Left lung (tissue), 10 donors: ENCODE measurements around the gene CKLF. TPM values are rescaled to one million over a fixed set of nuclear protein-coding genes. Genes with fewer than 3 reads are reported as not detected.

Experiments used
- ATAC-seq: fragments of 200-7000 bp; cut with Tn5 transposase; one replicate; pipeline ENCODE4 v1.9.1; 2020; ENCODE audit warnings: moderate library complexity
- DNase-seq, 4 donors: peaks; one replicate each; pipeline ENCODE4 v3.0.0-alpha.2; 2013 to 2020
- H3K27ac ChIP-seq, 2 donors: fragments of 200-600 bp; sonication (generic) in 1 of 2; one replicate each; pipeline versions ENCODE4 v1.5.0 to v1.8.0; 2020 to 2021
- H3K27me3 ChIP-seq, 2 donors: fragments of 200-600 bp; sonication (generic) in 1 of 2; one replicate each; pipeline versions ENCODE4 v1.5.0 to v1.8.0; 2020 to 2021
- H3K36me3 ChIP-seq, 2 donors: fragments of 200-600 bp; sonication (generic) in 1 of 2; one replicate each; pipeline versions ENCODE4 v1.5.0 to v1.8.0; 2020 to 2021
- H3K4me1 ChIP-seq, 2 donors: fragments of 200-600 bp; one replicate each; pipeline ENCODE4 v1.8.0; 2021
- H3K4me3 ChIP-seq, 2 donors: fragments of 200-600 bp; sonication (generic) in 1 of 2; one replicate each; pipeline versions ENCODE4 v1.5.0 to v1.8.0; 2020 to 2021; ENCODE audit warnings: mild to moderate bottlenecking in 1 of 2
- H3K9me3 ChIP-seq, 2 donors: fragments of 200-600 bp; sonication (generic) in 1 of 2; one replicate each; pipeline versions ENCODE4 v1.5.0 to v1.8.0; 2020 to 2021
- intact Hi-C, 2 donors: fragments of 100-400 bp; cut with DNase I; formaldehyde crosslinking; loops; one replicate each; pipeline versions ENCODE4 v1.11.2 to v1.14.2; 2022
- polyA plus RNA-seq, 6 donors: library from polyadenylated mRNA; unstranded; fragments of 120-200 nt; gene quantifications; one replicate each; pipeline ENCODE4 v1.2.1, GENCODE V29; 2013; ENCODE audit not compliant: insufficient read length in 6 of 6
- total RNA-seq, 2 donors: library from RNA; stranded (reverse); fragmentation: NEBNext Ultra II Directional; extraction: Animal tissue kit (Norgen Biotek cat#: 25700); gene quantifications; one replicate each; pipeline ENCODE4 v1.2.1, GENCODE V29; 2021
- TF ChIP-seq, protein P1 (sequence below), 2 donors: fragments of 200-600 bp; sonication (generic) in 1 of 2; IDR thresholded peaks; one replicate each; pipeline versions ENCODE4 v1.5.0 to v1.8.0; 2021; ENCODE audit warnings: antibody characterized with exemption in 2 of 2
- donor health status: DM: no; HTN: yes; CAD: no.
- donor health status: DM: no; HTN: no; CAD: no.

The CKLF gene
- total and polyA plus RNA-seq, 8 donors, result 41.6 to 66.3 (median 42.9) TPM

DNA sequence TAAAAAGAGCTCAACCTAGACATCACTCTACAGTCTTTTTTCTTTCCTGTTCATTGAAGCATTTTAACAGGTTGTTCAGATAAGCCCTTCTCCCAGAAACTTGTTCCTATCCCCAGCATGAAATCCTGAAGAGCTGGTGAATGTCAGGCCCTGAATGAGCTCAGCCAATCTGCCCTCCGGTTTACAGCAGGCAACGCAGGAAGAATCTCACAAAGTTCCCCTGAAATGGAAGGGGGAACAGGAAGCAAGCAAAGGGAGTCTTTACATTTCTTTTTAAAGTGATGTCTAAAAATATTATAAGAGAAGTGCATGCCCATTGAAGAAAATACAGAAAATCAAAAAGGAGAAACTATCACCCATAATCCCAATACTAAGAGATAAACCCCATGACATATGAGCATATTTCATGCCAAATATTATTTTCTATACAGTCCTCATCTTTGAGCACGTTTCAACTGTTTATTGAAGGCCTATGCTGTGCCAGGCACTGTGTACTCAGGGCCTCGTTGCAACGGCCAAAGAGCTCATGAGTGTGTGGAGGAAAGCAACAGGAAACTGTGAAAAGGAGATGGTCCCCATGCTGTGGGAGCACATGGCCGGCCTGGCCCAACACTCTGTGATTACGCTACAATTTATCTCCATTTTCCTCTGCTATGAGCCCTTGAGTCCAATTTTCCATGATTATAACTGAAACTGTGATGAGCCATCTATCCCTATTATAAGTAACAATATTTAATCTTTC is 8.2 kb upstream of the CKLF start:
- intact Hi-C loops, result no loop called here
- DNase-seq, result no peak
- TF ChIP-seq, protein P1, sequence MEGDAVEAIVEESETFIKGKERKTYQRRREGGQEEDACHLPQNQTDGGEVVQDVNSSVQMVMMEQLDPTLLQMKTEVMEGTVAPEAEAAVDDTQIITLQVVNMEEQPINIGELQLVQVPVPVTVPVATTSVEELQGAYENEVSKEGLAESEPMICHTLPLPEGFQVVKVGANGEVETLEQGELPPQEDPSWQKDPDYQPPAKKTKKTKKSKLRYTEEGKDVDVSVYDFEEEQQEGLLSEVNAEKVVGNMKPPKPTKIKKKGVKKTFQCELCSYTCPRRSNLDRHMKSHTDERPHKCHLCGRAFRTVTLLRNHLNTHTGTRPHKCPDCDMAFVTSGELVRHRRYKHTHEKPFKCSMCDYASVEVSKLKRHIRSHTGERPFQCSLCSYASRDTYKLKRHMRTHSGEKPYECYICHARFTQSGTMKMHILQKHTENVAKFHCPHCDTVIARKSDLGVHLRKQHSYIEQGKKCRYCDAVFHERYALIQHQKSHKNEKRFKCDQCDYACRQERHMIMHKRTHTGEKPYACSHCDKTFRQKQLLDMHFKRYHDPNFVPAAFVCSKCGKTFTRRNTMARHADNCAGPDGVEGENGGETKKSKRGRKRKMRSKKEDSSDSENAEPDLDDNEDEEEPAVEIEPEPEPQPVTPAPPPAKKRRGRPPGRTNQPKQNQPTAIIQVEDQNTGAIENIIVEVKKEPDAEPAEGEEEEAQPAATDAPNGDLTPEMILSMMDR (IDR thresholded peaks at IDR 0.05), result no peak
- no peak for ATAC-seq
- Histone ChIP-seq H3K4me1 (peaks cover 0 to 38% of the 10 kb centered on the region in 2 donors), H3K4me3 (no peak overlapping the region), H3K9me3 (no peaks in the 10 kb centered on the region), H3K27me3 (no peaks in the 10 kb centered on the region), H3K36me3 (peaks cover 0 to 9% of the 10 kb centered on the region in 2 donors), H3K27ac (peak overlapping the region in 1 of 2 donors; percentile 45)

DNA sequence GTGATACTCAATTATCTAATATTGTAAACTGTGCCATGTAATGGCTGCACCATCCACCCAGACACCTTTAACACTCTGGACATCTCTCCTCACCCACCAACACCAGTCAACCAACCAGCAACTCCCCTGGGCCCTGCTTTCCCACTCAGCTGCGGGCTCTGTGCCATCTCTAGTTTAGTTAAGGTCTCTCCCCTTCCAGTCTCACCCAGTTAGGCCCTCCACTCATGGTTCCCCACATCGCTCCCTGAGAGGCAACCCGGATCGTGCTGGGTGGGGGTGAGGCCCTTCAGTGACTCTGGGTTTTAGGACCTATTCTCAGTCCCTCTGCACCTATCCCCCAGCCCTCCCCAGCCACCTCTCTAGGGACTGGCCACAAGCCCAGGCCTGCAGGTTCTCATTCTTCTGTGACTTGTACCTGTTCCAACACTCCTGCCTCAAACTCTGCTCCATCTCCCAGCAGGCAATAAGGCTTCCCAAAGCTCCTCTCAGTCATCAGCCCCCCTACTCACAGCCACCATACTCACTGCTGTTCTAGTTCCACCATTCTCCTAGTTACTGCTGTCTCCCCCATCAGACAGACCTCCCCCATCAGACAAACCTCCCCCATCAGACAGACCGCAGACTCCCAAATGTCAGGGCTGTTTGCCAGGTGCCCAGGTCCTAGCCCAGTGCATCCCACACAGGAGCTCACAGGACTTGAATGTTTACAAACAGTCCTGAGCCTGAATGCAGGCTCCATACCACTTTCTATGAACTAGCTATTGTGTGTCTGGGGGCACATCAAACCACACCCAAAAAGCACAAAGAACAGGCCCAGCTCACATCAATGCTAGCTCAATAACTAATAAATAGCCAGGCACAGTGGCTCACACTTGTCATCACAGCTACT is 5.0 kb upstream of the CKLF start:
- intact Hi-C loops, result no loop called here
- ATAC-seq (no peak), DNase-seq (no peak)
- TF ChIP-seq, protein P1 (IDR thresholded peaks at IDR 0.05), result no peak
- peak overlapping the region in 1 of 2 donors; percentile 98 for H3K27ac ChIP-seq
- H3K27me3 ChIP-seq, result no peaks in the 10 kb centered on the region
- H3K4me3 ChIP-seq, result no peak overlapping the region
- H3K4me1 ChIP-seq, result peaks cover 20 to 51% of the 10 kb centered on the region in 2 donors
- no peaks in the 10 kb centered on the region for H3K9me3 ChIP-seq
- no peaks in the 10 kb centered on the region for H3K36me3 ChIP-seq

DNA sequence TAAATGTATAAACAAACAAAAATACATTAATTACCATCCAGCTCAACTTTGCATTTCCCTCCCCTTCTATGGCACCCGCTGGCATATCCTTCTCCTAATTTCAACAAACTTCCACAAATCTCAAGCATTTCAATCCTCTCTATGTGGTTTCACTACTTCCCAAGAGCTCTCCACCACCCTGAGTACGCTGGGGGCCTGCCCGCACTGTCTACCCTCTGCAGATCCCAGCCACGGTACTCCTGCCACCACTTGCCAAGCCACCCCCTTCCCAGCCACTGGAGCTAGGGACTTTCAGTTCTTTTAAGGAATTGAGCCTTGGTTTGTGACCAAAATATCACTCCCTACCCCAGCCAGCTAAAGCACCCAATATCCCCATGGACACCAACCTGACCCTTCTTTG is 4.3 kb upstream of the CKLF start:
- Histone ChIP-seq H3K4me3 (no peak overlapping the region), H3K27me3 (no peaks in the 10 kb centered on the region), H3K36me3 (no peaks in the 10 kb centered on the region), H3K9me3 (no peaks in the 10 kb centered on the region), H3K4me1 (peaks cover 22 to 55% of the 10 kb centered on the region in 2 donors), H3K27ac (peak overlapping the region; percentile 96 to 98)
- no peak for ATAC-seq
- intact Hi-C loops, result no loop called here
- DNase-seq, result no peak
- TF ChIP-seq, protein P1 (IDR thresholded peaks at IDR 0.05), result no peak

DNA sequence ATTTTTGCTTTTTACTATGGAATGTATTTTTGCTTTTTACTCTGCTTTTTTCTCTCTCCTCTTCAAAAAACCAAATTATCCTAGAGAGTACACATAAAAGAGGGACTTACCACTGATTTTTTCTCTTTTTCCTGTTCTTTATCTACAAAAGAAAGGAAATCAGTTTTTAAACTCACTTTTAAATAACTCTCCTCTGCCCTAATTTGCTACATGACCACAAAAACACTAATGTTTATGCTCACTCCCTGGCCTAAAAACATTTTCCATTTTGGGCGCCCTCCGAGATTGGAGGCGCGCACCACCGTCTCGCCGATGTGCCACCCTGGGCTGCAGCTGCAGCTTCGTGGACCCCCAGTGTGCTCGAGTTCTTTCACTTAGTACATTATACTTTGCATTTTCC is 3.5 kb upstream of the CKLF start:
- DNase-seq (no peak), ATAC-seq (no peak)
- intact Hi-C loops, result no loop called here
- no peaks in the 10 kb centered on the region for H3K36me3 ChIP-seq
- TF ChIP-seq, protein P1 (IDR thresholded peaks at IDR 0.05), result no peak
- H3K27me3 ChIP-seq, result no peaks in the 10 kb centered on the region
- peak overlapping the region; percentile 96 to 98 for H3K27ac ChIP-seq
- peaks cover 24 to 60% of the 10 kb centered on the region in 2 donors for H3K4me1 ChIP-seq
- peak overlapping the region; percentile 69 to 80 for H3K4me3 ChIP-seq
- no peaks in the 10 kb centered on the region for H3K9me3 ChIP-seq
